Lung (tissue), 12 donors: Measurements from ENCODE around the gene SLC9A9. TPM values are rescaled to one million over a fixed set of nuclear protein-coding genes. Genes with fewer than 3 reads are reported as not detected.

ENCODE experiments used
- ATAC-seq: fragments of 200-7000 bp; cut with Tn5 transposase; one replicate; pipeline ENCODE4 v1.9.1; 2020; ENCODE audit warnings: moderate number of reproducible peaks; ENCODE audit not compliant: insufficient read depth, low FRiP score
- DNase-seq, 3 donors: peaks; one replicate each; pipeline ENCODE4 v3.0.0-alpha.2; 2013 to 2017
- H3K27ac ChIP-seq, 2 donors: one replicate each; pipeline ENCODE4 v1.5.1; 2013; ENCODE audit warnings: mild to moderate bottlenecking in 2 of 2, moderate library complexity in 2 of 2, control low read depth in 1 of 2, inconsistent platforms in 1 of 2, low read depth in 1 of 2, low read length in 1 of 2
- H3K27me3 ChIP-seq, 3 donors: one replicate each; pipeline ENCODE4 v1.5.1; 2013; ENCODE audit warnings: low read length in 2 of 3; ENCODE audit not compliant: control insufficient read depth in 3 of 3, insufficient read depth in 3 of 3
- H3K36me3 ChIP-seq, 4 donors: one replicate each; pipeline ENCODE4 v1.5.1; 2013; ENCODE audit warnings: low read length in 4 of 4, mild to moderate bottlenecking in 1 of 4, moderate library complexity in 1 of 4; ENCODE audit not compliant: control insufficient read depth in 4 of 4, insufficient read depth in 4 of 4
- H3K4me1 ChIP-seq, 5 donors: one replicate each; pipeline ENCODE4 v1.5.1; 2013; ENCODE audit warnings: low read length in 5 of 5, mild to moderate bottlenecking in 2 of 5, moderate library complexity in 1 of 5; ENCODE audit not compliant: control insufficient read depth in 5 of 5, insufficient read depth in 5 of 5
- H3K4me3 ChIP-seq: one replicate; pipeline ENCODE4 v1.5.1; 2013; ENCODE audit warnings: mild to moderate bottlenecking, control low read depth, moderate library complexity
- H3K9ac ChIP-seq, 2 donors: one replicate each; pipeline ENCODE4 v1.5.1; 2013; ENCODE audit warnings: low read length in 2 of 2, control low read depth in 1 of 2; ENCODE audit not compliant: insufficient read depth in 1 of 2
- H3K9me3 ChIP-seq, 4 donors: one replicate each; pipeline ENCODE4 v1.5.1; 2013; ENCODE audit warnings: low read length in 3 of 4, mild to moderate bottlenecking in 1 of 4, moderate library complexity in 1 of 4; ENCODE audit not compliant: control insufficient read depth in 4 of 4, insufficient read depth in 3 of 4
- CTCF ChIP-seq: IDR thresholded peaks from 2 replicates; pipeline ENCODE4 v1.5.1; 2012; ENCODE audit warnings: mild to moderate bottlenecking; ENCODE audit errors: control extremely low read depth, extremely low read depth
- WGBS, 2 donors: extraction: QIAGEN DNeasy Blood & Tissue Kit; methylation state at CpG; one replicate each; pipeline ENCODE4 v1.1.7; 2013; 5-methylcytosine and 5-hydroxymethylcytosine counted together
- polyA plus RNA-seq, 2 donors: library from polyadenylated mRNA; stranded (reverse); fragments of 200-250 nt; gene quantifications; one replicate each; pipeline ENCODE4 v1.2.1, GENCODE V29; 2013
- total RNA-seq, 2 donors: library from RNA; depleted of rRNA in 1 of 2; stranded (reverse); fragments of >200 nt in 1 of 2; gene quantifications; one replicate each; pipeline ENCODE4 v1.2.1, GENCODE V29; 2014 to 2021
- donor health status: control.
- donor health status: control.
- donor health status: Bipolar disorder and iron deficiency.
- donor health status: healthy.
- donor health status: DM: yes; HTN: yes; CAD: no.

SLC9A9 gene
- total and polyA plus RNA-seq, 4 donors: 2.2 to 66.3 (median 8.2) TPM

- peaks cover 0 to 4% (median 1%) of the 10 kb centered on the region in 4 donors for H3K9me3 ChIP-seq
- DNase-seq: no peak
- no peak overlapping the region for H3K9ac ChIP-seq
- no peaks in the 10 kb centered on the region for H3K36me3 ChIP-seq
- no peak for TF ChIP-seq CTCF
- H3K27ac ChIP-seq: no peak overlapping the region
- H3K27me3 ChIP-seq: no peaks in the 10 kb centered on the region
- whole genome bisulfite sequencing, 2 donors: 86% methylated on average over 2 of the region's 2 CpGs
- peaks cover 0 to 7% (median 0%) of the 10 kb centered on the region in 5 donors for H3K4me1 ChIP-seq
- ATAC-seq: no peak
- H3K4me3 ChIP-seq: no peak overlapping the region
Observed at GRCh38 chr3:143362115-143362991, 485.9 kb downstream of the SLC9A9 start.

- DNase-seq: no peak
- Histone ChIP-seq H3K27me3 (no peaks in the 10 kb centered on the region), H3K9me3 (peaks cover 0 to 4% (median 1%) of the 10 kb centered on the region in 4 donors), H3K27ac (no peak overlapping the region), H3K9ac (no peak overlapping the region), H3K36me3 (no peaks in the 10 kb centered on the region), H3K4me3 (no peak overlapping the region), H3K4me1 (peaks cover 0 to 7% (median 0%) of the 10 kb centered on the region in 5 donors)
- TF ChIP-seq CTCF: no peak
- no peak for ATAC-seq
- 97 to 99% methylated on average over 2 of the region's 2 CpGs for WGBS, 2 donors
Observed at GRCh38 chr3:143361589-143361988, 486.7 kb downstream of the SLC9A9 start.

GRCh38 chr3:143360244-143360643 is 488.0 kb downstream of the SLC9A9 start:
- TF ChIP-seq CTCF: no peak
- peaks cover 0 to 7% (median 0%) of the 10 kb centered on the region in 5 donors for H3K4me1 ChIP-seq
- H3K36me3 ChIP-seq: no peaks in the 10 kb centered on the region
- no peak for ATAC-seq
- no peak overlapping the region for H3K4me3 ChIP-seq
- no peak for DNase-seq
- H3K9me3 ChIP-seq: peaks cover 0 to 4% (median 1%) of the 10 kb centered on the region in 4 donors
- H3K9ac ChIP-seq: no peak overlapping the region
- WGBS, 2 donors: 72 to 81% methylated on average over 2 of the region's 2 CpGs
- H3K27me3 ChIP-seq: no peaks in the 10 kb centered on the region
- no peak overlapping the region for H3K27ac ChIP-seq
